ENCODE results near the gene DYNLT2B.

DYNLT2B gene

GRCh38 chr3:196280689-196281440, 37.2 kb downstream of the DYNLT2B start:
- Histone ChIP-seq H3K9ac (ENCODE audit: low read length) (peak overlapping the region; percentile 9), H2AFZ (ENCODE audit: low read depth, low read length) (no peak overlapping the region), H2BK15ac (ENCODE audit: low read depth, poor library complexity, severe bottlenecking) (no peak overlapping the region), H4K91ac (ENCODE audit: low read length) (no peak overlapping the region), H2BK12ac (ENCODE audit: low read length in 2 of 2) (no peak overlapping the region), H2BK120ac (ENCODE audit: low read depth, low read length) (no peak overlapping the region), H3K4me2 (ENCODE audit: low read length, poor library complexity, severe bottlenecking) (no peak overlapping the region), H4K8ac (ENCODE audit: low read length) (no peak overlapping the region), H3K27ac (ENCODE audit: low read length, poor library complexity, severe bottlenecking) (no peak overlapping the region), H3K23ac (ENCODE audit: low read length in 2 of 2) (no peak overlapping the region), H3K4ac (ENCODE audit: low read depth in 1 of 2, low read length in 2 of 2) (peak overlapping the region in 1 of 2 experiments; percentile 35), H2BK5ac (ENCODE audit: low read depth, low read length, poor library complexity, severe bottlenecking) (no peak overlapping the region), H3K4me3 (ENCODE audit: insufficient read depth in 1 of 2, low read depth in 1 of 2, low read length in 2 of 2) (no peak overlapping the region), H3K36me3 (ENCODE audit: control insufficient read depth in 1 of 2, insufficient read depth in 2 of 2, low read depth in 1 of 2, low read length in 2 of 2) (peaks cover 0 to 13% of the 10 kb centered on the region in 2 experiments), H3K79me1 (replicated peaks; ENCODE audit: low read length, poor library complexity, severe bottlenecking) (peaks cover 4% of the 10 kb centered on the region), H3K18ac (ENCODE audit: low read depth in 1 of 2, low read length in 2 of 2) (no peak overlapping the region), H3K9me3 (ENCODE audit: control insufficient read depth, low read length) (no peaks in the 10 kb centered on the region), H2AK5ac (ENCODE audit: low read length, severe bottlenecking) (no peak overlapping the region), H3K14ac (ENCODE audit: low read length in 2 of 2) (no peak overlapping the region), H3K27me3 (ENCODE audit: control insufficient read depth in 1 of 2, insufficient read depth in 1 of 2, low read length in 2 of 2) (no peaks in the 10 kb centered on the region), H3K4me1 (ENCODE audit: control insufficient read depth, insufficient read depth, low read depth, low read length) (peaks cover 3% of the 10 kb centered on the region)
- DNase-seq = no peak
- WGBS = 98% methylated on average over 7 of the region's 7 CpGs

- Histone ChIP-seq H3K4ac (ENCODE audit: low read depth in 1 of 2, low read length in 2 of 2) (no peak overlapping the region), H4K8ac (ENCODE audit: low read length) (no peak overlapping the region), H3K79me1 (replicated peaks; ENCODE audit: low read length, poor library complexity, severe bottlenecking) (peaks cover 22% of the 10 kb centered on the region), H3K4me2 (ENCODE audit: low read length, poor library complexity, severe bottlenecking) (no peak overlapping the region), H3K23ac (ENCODE audit: low read length in 2 of 2) (no peak overlapping the region), H2BK15ac (ENCODE audit: low read depth, poor library complexity, severe bottlenecking) (no peak overlapping the region), H3K9ac (ENCODE audit: low read length) (no peak overlapping the region), H2BK120ac (ENCODE audit: low read depth, low read length) (no peak overlapping the region), H3K9me3 (ENCODE audit: control insufficient read depth, low read length) (no peaks in the 10 kb centered on the region), H3K27ac (ENCODE audit: low read length, poor library complexity, severe bottlenecking) (no peak overlapping the region), H2BK12ac (ENCODE audit: low read length in 2 of 2) (no peak overlapping the region), H2AK5ac (ENCODE audit: low read length, severe bottlenecking) (no peak overlapping the region), H2AFZ (ENCODE audit: low read depth, low read length) (no peak overlapping the region), H2BK5ac (ENCODE audit: low read depth, low read length, poor library complexity, severe bottlenecking) (no peak overlapping the region), H3K27me3 (ENCODE audit: control insufficient read depth in 1 of 2, insufficient read depth in 1 of 2, low read length in 2 of 2) (no peaks in the 10 kb centered on the region), H3K36me3 (ENCODE audit: control insufficient read depth in 1 of 2, insufficient read depth in 2 of 2, low read depth in 1 of 2, low read length in 2 of 2) (peaks cover 20% of the 10 kb centered on the region in 2 experiments), H4K91ac (ENCODE audit: low read length) (no peak overlapping the region), H3K4me3 (ENCODE audit: insufficient read depth in 1 of 2, low read depth in 1 of 2, low read length in 2 of 2) (no peak overlapping the region), H3K4me1 (ENCODE audit: control insufficient read depth, insufficient read depth, low read depth, low read length) (peaks cover 9% of the 10 kb centered on the region), H3K18ac (ENCODE audit: low read depth in 1 of 2, low read length in 2 of 2) (no peak overlapping the region), H3K14ac (ENCODE audit: low read length in 2 of 2) (no peak overlapping the region)
- WGBS = 86% methylated on average over 3 of the region's 5 CpGs
- peak; percentile 31 for DNase-seq
Measured at GRCh38 chr3:196275126-196275525, 42.9 kb downstream of the DYNLT2B start.

- Histone ChIP-seq H3K4me2 (ENCODE audit: low read length, poor library complexity, severe bottlenecking) (no peak overlapping the region), H4K8ac (ENCODE audit: low read length) (no peak overlapping the region), H2BK5ac (ENCODE audit: low read depth, low read length, poor library complexity, severe bottlenecking) (no peak overlapping the region), H3K9ac (ENCODE audit: low read length) (peak overlapping the region; percentile 12), H2AFZ (ENCODE audit: low read depth, low read length) (no peak overlapping the region), H3K79me1 (replicated peaks; ENCODE audit: low read length, poor library complexity, severe bottlenecking) (peaks cover 21% of the 10 kb centered on the region), H3K14ac (ENCODE audit: low read length in 2 of 2) (no peak overlapping the region), H3K27me3 (ENCODE audit: control insufficient read depth in 1 of 2, insufficient read depth in 1 of 2, low read length in 2 of 2) (no peaks in the 10 kb centered on the region), H3K4me3 (ENCODE audit: insufficient read depth in 1 of 2, low read depth in 1 of 2, low read length in 2 of 2) (no peak overlapping the region), H3K36me3 (ENCODE audit: control insufficient read depth in 1 of 2, insufficient read depth in 2 of 2, low read depth in 1 of 2, low read length in 2 of 2) (peaks cover 20 to 25% of the 10 kb centered on the region in 2 experiments), H3K27ac (ENCODE audit: low read length, poor library complexity, severe bottlenecking) (no peak overlapping the region), H2AK5ac (ENCODE audit: low read length, severe bottlenecking) (no peak overlapping the region), H2BK15ac (ENCODE audit: low read depth, poor library complexity, severe bottlenecking) (no peak overlapping the region), H3K4me1 (ENCODE audit: control insufficient read depth, insufficient read depth, low read depth, low read length) (peaks cover 9% of the 10 kb centered on the region), H3K18ac (ENCODE audit: low read depth in 1 of 2, low read length in 2 of 2) (no peak overlapping the region), H3K4ac (ENCODE audit: low read depth in 1 of 2, low read length in 2 of 2) (no peak overlapping the region), H3K23ac (ENCODE audit: low read length in 2 of 2) (no peak overlapping the region), H2BK120ac (ENCODE audit: low read depth, low read length) (no peak overlapping the region), H3K9me3 (ENCODE audit: control insufficient read depth, low read length) (no peaks in the 10 kb centered on the region), H4K91ac (ENCODE audit: low read length) (no peak overlapping the region), H2BK12ac (ENCODE audit: low read length in 2 of 2) (no peak overlapping the region)
- peak; percentile 41 for DNase-seq
- WGBS = 96% methylated on average over 4 of the region's 5 CpGs
Measured at GRCh38 chr3:196274585-196274984, 43.5 kb downstream of the DYNLT2B start.

GRCh38 chr3:196273655-196274054, 44.4 kb downstream of the DYNLT2B start:
- Histone ChIP-seq H3K27me3 (ENCODE audit: control insufficient read depth in 1 of 2, insufficient read depth in 1 of 2, low read length in 2 of 2) (no peaks in the 10 kb centered on the region), H3K4me3 (ENCODE audit: insufficient read depth in 1 of 2, low read depth in 1 of 2, low read length in 2 of 2) (no peak overlapping the region), H3K79me1 (replicated peaks; ENCODE audit: low read length, poor library complexity, severe bottlenecking) (peaks cover 22% of the 10 kb centered on the region), H2BK120ac (ENCODE audit: low read depth, low read length) (no peak overlapping the region), H2BK5ac (ENCODE audit: low read depth, low read length, poor library complexity, severe bottlenecking) (no peak overlapping the region), H2AK5ac (ENCODE audit: low read length, severe bottlenecking) (no peak overlapping the region), H3K27ac (ENCODE audit: low read length, poor library complexity, severe bottlenecking) (no peak overlapping the region), H4K8ac (ENCODE audit: low read length) (peak overlapping the region; percentile 65), H3K9me3 (ENCODE audit: control insufficient read depth, low read length) (no peaks in the 10 kb centered on the region), H3K18ac (ENCODE audit: low read depth in 1 of 2, low read length in 2 of 2) (no peak overlapping the region), H2AFZ (ENCODE audit: low read depth, low read length) (no peak overlapping the region), H3K14ac (ENCODE audit: low read length in 2 of 2) (no peak overlapping the region), H2BK15ac (ENCODE audit: low read depth, poor library complexity, severe bottlenecking) (no peak overlapping the region), H3K36me3 (ENCODE audit: control insufficient read depth in 1 of 2, insufficient read depth in 2 of 2, low read depth in 1 of 2, low read length in 2 of 2) (peaks cover 23 to 34% of the 10 kb centered on the region in 2 experiments), H3K23ac (ENCODE audit: low read length in 2 of 2) (no peak overlapping the region), H3K4ac (ENCODE audit: low read depth in 1 of 2, low read length in 2 of 2) (no peak overlapping the region), H4K91ac (ENCODE audit: low read length) (no peak overlapping the region), H3K4me2 (ENCODE audit: low read length, poor library complexity, severe bottlenecking) (no peak overlapping the region), H3K9ac (ENCODE audit: low read length) (no peak overlapping the region), H3K4me1 (ENCODE audit: control insufficient read depth, insufficient read depth, low read depth, low read length) (peaks cover 11% of the 10 kb centered on the region), H2BK12ac (ENCODE audit: low read length in 2 of 2) (no peak overlapping the region)
- 70% methylated on average over 12 of the region's 12 CpGs for WGBS
- DNase-seq = no peak

Data from mesenchymal stem cell (in vitro differentiated cells and primary cell).